PFSK-1 (cell line): ENCODE data around the gene PLB1.

ENCODE experiments used
- FOXP2 ChIP-seq: optimal IDR thresholded peaks from 2 replicates; pipeline ENCODE3; 2011; ENCODE audit warnings: borderline replicate concordance, control low read depth, inconsistent platforms; ENCODE audit not compliant: insufficient read depth; ENCODE audit errors: extremely low read length, extremely low read depth
- POLR2AphosphoS5 ChIP-seq: IDR thresholded peaks from 2 replicates; pipeline ENCODE4 v1.6.1; 2012; ENCODE audit warnings: low read depth, mild to moderate bottlenecking, control low read depth, low read length, moderate library complexity
- TF ChIP-seq, protein P1 (sequence below), 2 experiments: IDR thresholded peaks; 2 replicates each; pipeline versions ENCODE4 v1.6.1 to v1.8.0; 2011 to 2012; ENCODE audit warnings: low read depth in 2 of 2, low read length in 2 of 2, control low read depth in 1 of 2, inconsistent platforms in 1 of 2, mild to moderate bottlenecking in 1 of 2, moderate library complexity in 1 of 2; ENCODE audit not compliant: insufficient read depth in 1 of 2

DNA sequence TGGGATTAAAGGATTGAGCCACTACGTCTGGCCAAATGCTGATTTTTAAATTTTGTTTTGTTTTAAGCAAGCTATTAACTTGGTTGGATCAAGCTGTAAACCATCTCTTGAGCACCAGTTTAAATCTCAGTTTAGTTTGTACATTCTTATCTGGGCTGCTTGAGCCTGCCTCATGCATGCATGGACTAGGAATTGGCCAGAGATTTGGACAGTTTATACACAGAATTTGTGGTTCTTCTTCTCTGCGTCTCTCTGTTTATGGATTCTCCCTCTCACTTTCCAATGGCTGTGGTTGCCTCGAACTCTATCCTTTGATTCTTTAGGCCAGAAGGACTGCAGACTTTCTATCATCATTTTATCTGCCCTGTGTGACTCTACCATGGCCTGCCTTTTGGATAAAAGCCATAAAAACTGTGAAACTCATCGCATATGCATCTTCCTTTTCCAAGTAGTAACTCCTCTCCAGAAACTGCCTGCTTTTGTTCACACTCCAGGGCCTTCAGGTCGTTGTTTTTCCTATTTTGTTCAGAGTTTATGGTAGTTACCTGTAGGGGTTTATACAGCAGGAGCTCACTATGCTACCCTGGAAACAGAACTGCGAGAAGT lies 32.5 kb upstream of the PLB1 start:
- no peak for TF ChIP-seq POLR2AphosphoS5
- TF ChIP-seq, protein P1, sequence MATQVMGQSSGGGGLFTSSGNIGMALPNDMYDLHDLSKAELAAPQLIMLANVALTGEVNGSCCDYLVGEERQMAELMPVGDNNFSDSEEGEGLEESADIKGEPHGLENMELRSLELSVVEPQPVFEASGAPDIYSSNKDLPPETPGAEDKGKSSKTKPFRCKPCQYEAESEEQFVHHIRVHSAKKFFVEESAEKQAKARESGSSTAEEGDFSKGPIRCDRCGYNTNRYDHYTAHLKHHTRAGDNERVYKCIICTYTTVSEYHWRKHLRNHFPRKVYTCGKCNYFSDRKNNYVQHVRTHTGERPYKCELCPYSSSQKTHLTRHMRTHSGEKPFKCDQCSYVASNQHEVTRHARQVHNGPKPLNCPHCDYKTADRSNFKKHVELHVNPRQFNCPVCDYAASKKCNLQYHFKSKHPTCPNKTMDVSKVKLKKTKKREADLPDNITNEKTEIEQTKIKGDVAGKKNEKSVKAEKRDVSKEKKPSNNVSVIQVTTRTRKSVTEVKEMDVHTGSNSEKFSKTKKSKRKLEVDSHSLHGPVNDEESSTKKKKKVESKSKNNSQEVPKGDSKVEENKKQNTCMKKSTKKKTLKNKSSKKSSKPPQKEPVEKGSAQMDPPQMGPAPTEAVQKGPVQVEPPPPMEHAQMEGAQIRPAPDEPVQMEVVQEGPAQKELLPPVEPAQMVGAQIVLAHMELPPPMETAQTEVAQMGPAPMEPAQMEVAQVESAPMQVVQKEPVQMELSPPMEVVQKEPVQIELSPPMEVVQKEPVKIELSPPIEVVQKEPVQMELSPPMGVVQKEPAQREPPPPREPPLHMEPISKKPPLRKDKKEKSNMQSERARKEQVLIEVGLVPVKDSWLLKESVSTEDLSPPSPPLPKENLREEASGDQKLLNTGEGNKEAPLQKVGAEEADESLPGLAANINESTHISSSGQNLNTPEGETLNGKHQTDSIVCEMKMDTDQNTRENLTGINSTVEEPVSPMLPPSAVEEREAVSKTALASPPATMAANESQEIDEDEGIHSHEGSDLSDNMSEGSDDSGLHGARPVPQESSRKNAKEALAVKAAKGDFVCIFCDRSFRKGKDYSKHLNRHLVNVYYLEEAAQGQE (IDR thresholded peaks at IDR 0.05; ENCODE audit: insufficient read depth in 1 of 2, low read depth in 2 of 2, low read length in 2 of 2), result no peak
- TF ChIP-seq FOXP2, result no peak
